ENCODE results near the gene DNM1L. TPM values are rescaled to one million over a fixed set of nuclear protein-coding genes. Genes with fewer than 3 reads are reported as not detected.
A peak's percentile ranks its signal among the peaks of the same experiment; 100 is the strongest.

The DNM1L gene
- total RNA-seq, 1 donor from 2014 or later: 96.2 TPM

GRCh38 chr12:32734952-32735351, 55.9 kb downstream of the DNM1L start:
- DNase-seq (ENCODE audit: low read depth): no peak
- H3K4me3 ChIP-seq (ENCODE audit: low read depth, low read length): no peak overlapping the region
- TF ChIP-seq, protein P1, sequence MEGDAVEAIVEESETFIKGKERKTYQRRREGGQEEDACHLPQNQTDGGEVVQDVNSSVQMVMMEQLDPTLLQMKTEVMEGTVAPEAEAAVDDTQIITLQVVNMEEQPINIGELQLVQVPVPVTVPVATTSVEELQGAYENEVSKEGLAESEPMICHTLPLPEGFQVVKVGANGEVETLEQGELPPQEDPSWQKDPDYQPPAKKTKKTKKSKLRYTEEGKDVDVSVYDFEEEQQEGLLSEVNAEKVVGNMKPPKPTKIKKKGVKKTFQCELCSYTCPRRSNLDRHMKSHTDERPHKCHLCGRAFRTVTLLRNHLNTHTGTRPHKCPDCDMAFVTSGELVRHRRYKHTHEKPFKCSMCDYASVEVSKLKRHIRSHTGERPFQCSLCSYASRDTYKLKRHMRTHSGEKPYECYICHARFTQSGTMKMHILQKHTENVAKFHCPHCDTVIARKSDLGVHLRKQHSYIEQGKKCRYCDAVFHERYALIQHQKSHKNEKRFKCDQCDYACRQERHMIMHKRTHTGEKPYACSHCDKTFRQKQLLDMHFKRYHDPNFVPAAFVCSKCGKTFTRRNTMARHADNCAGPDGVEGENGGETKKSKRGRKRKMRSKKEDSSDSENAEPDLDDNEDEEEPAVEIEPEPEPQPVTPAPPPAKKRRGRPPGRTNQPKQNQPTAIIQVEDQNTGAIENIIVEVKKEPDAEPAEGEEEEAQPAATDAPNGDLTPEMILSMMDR (conservative IDR thresholded peaks at IDR 0.05; ENCODE audit: low read depth, low read length): no peak

- no peak overlapping the region for H3K4me3 ChIP-seq (ENCODE audit: low read depth, low read length)
- DNase-seq (ENCODE audit: low read depth): no peak
- TF ChIP-seq, protein P1 (conservative IDR thresholded peaks at IDR 0.05; ENCODE audit: low read depth, low read length): no peak
These were observed 57.3 kb downstream of the DNM1L start for GRCh38 chr12:32736445-32736844.

GRCh38 chr12:32737715-32738114, 58.6 kb downstream of the DNM1L start:
- no peak for DNase-seq (ENCODE audit: low read depth)
- H3K4me3 ChIP-seq (ENCODE audit: low read depth, low read length): no peak overlapping the region
- TF ChIP-seq, protein P1 (conservative IDR thresholded peaks at IDR 0.05; ENCODE audit: low read depth, low read length): no peak

GRCh38 chr12:32739279-32739678, 60.2 kb downstream of the DNM1L start:
- no peak overlapping the region for H3K4me3 ChIP-seq (ENCODE audit: low read depth, low read length)
- no peak for DNase-seq (ENCODE audit: low read depth)
- TF ChIP-seq, protein P1 (conservative IDR thresholded peaks at IDR 0.05; ENCODE audit: low read depth, low read length): no peak

- DNase-seq (ENCODE audit: low read depth): no peak
- H3K4me3 ChIP-seq (ENCODE audit: low read depth, low read length): no peak overlapping the region
- TF ChIP-seq, protein P1 (conservative IDR thresholded peaks at IDR 0.05; ENCODE audit: low read depth, low read length): no peak
These were observed 63.0 kb downstream of the DNM1L start for GRCh38 chr12:32742133-32742532.

DNA sequence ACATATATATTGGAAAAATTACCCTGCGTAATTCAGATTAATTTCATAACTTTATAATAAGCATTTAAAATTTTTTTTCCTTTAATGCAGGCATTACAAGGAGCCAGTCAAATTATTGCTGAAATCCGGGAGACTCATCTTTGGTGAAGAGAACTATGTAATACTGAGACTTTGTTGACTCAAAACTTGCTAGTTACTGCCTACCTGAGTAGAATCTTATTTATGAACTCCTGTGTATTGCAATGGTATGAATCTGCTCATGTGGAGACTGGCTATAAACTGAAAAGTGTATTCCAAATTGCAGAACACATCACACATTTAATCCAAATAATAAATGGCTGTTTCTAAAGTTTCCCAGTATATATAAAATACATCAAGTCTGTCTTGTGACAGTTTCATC, 64.2 kb downstream of the DNM1L start:
- DNase-seq (ENCODE audit: low read depth): no peak
- H3K4me3 ChIP-seq (ENCODE audit: low read depth, low read length): no peak overlapping the region
- TF ChIP-seq, protein P1 (conservative IDR thresholded peaks at IDR 0.05; ENCODE audit: low read depth, low read length): no peak

GRCh38 chr12:32753605-32754004, 74.5 kb downstream of the DNM1L start:
- TF ChIP-seq, protein P1 (conservative IDR thresholded peaks at IDR 0.05; ENCODE audit: low read depth, low read length): no peak
- no peak for DNase-seq (ENCODE audit: low read depth)
- H3K4me3 ChIP-seq (ENCODE audit: low read depth, low read length): peak overlapping the region; percentile 95

Data from epithelial cell of proximal tubule (primary cell).